GM23338 (cell line): ENCODE data around the gene CNTNAP4. TPM values are rescaled to one million over a fixed set of nuclear protein-coding genes. Genes with fewer than 3 reads are reported as not detected.

Experiments
- ATAC-seq: fragments of 200-7000 bp; cut with Tn5 transposase; 3 replicates; pipeline ENCODE4 v1.9.1; 2020
- DNase-seq: peaks from one replicate; pipeline ENCODE4 v3.0.0-alpha.2; 2015; ENCODE audit warnings: low spot score
- H2AFZ ChIP-seq: fragments of 200-600 bp; sonication (generic); 2 replicates; pipeline ENCODE4 v1.8.0; 2016; ENCODE audit warnings: antibody characterized with exemption, mild to moderate bottlenecking, moderate library complexity
- H3F3A ChIP-seq: fragments of 200-600 bp; sonication (generic); replicated peaks from 2 replicates; pipeline ENCODE4 v1.8.0; 2017; ENCODE audit warnings: antibody characterized with exemption, mixed run types, low read depth
- H3K27ac ChIP-seq: fragments of 200-600 bp; sonication (generic); 2 replicates; pipeline ENCODE4 v1.6.1; 2016; ENCODE audit warnings: low read depth
- H3K27me3 ChIP-seq: fragments of 200-600 bp; sonication (generic); 2 replicates; pipeline ENCODE4 v1.8.0; 2016; ENCODE audit warnings: mild to moderate bottlenecking, mixed run types, moderate library complexity; ENCODE audit not compliant: insufficient read depth
- H3K36me3 ChIP-seq: fragments of 200-600 bp; sonication (generic); 2 replicates; pipeline ENCODE4 v1.8.0; 2016; ENCODE audit warnings: mild to moderate bottlenecking; ENCODE audit not compliant: insufficient read depth
- H3K4me1 ChIP-seq: fragments of 200-600 bp; sonication (generic); 2 replicates; pipeline ENCODE4 v1.8.0; 2016; ENCODE audit warnings: mild to moderate bottlenecking, moderate library complexity; ENCODE audit not compliant: insufficient read depth
- H3K4me2 ChIP-seq: fragments of 200-600 bp; sonication (generic); 2 replicates; pipeline ENCODE4 v1.7.1; 2017; ENCODE audit warnings: mixed run types
- H3K4me3 ChIP-seq: fragments of 200-600 bp; sonication (generic); 2 replicates; pipeline ENCODE4 v1.6.1; 2016; ENCODE audit warnings: mixed run types
- H3K79me2 ChIP-seq: fragments of 200-600 bp; sonication (generic); replicated peaks from 2 replicates; pipeline ENCODE4 v1.8.0; 2017; ENCODE audit warnings: mild to moderate bottlenecking; ENCODE audit not compliant: insufficient read depth
- H3K9me2 ChIP-seq: fragments of 200-600 bp; sonication (generic); 2 replicates; pipeline ENCODE4 v1.8.0; 2017; ENCODE audit not compliant: insufficient read depth
- H4K20me1 ChIP-seq: fragments of 200-600 bp; sonication (generic); replicated peaks from 2 replicates; pipeline ENCODE4 v1.8.0; 2017; ENCODE audit warnings: mild to moderate bottlenecking; ENCODE audit not compliant: insufficient read depth
- H3K27ac Mint-ChIP-seq: 2 replicates; pipeline ENCODE4 v1.8.0; 2020; ENCODE audit warnings: inconsistent platforms, mild to moderate bottlenecking, moderate library complexity, mixed read lengths
- H3K27me3 Mint-ChIP-seq: 3 replicates; pipeline ENCODE4 v1.8.0; 2022; ENCODE audit warnings: low read depth, mild to moderate bottlenecking, moderate library complexity, mixed read lengths, inconsistent platforms; ENCODE audit not compliant: insufficient read depth, poor library complexity
- H3K36me3 Mint-ChIP-seq: 3 replicates; pipeline ENCODE4 v1.8.0; 2021; ENCODE audit warnings: low read depth, mild to moderate bottlenecking, inconsistent platforms, moderate library complexity, mixed read lengths
- H3K4me1 Mint-ChIP-seq: 3 replicates; pipeline ENCODE4 v1.8.0; 2020; ENCODE audit warnings: mild to moderate bottlenecking, inconsistent platforms, mixed read lengths
- H3K4me3 Mint-ChIP-seq: 3 replicates; pipeline ENCODE4 v1.8.0; 2021; ENCODE audit warnings: moderate library complexity, mild to moderate bottlenecking, inconsistent platforms, mixed read lengths
- H3K9me3 Mint-ChIP-seq: 3 replicates; pipeline ENCODE4 v1.8.0; 2020; ENCODE audit warnings: moderate library complexity, mild to moderate bottlenecking, inconsistent platforms, mixed read lengths
- CTCF ChIP-seq, 2 experiments: fragments of 200-600 bp in 1 of 2; sonication (generic) in 1 of 2; conservative IDR thresholded peaks; 2 replicates each; pipeline versions ENCODE4 v1.5.1 to v1.6.1; 2016 to 2017; ENCODE audit warnings: antibody characterized with exemption in 2 of 2, low read depth in 2 of 2, mild to moderate bottlenecking in 2 of 2, moderate library complexity in 1 of 2
- ETS1 ChIP-seq: IDR thresholded peaks from 2 replicates; pipeline ENCODE4 v1.6.1; 2016; ENCODE audit warnings: antibody characterized with exemption
- JUNB ChIP-seq: IDR thresholded peaks from one replicate; pipeline ENCODE4 v1.6.1; 2016; ENCODE audit warnings: antibody characterized with exemption; ENCODE audit not compliant: unreplicated experiment
- REST ChIP-seq: IDR thresholded peaks from one replicate; pipeline ENCODE4 v1.6.1; 2018; ENCODE audit warnings: antibody characterized with exemption; ENCODE audit not compliant: unreplicated experiment
- ZNF114 ChIP-seq: fragments of 250-450 bp; sonication (Bioruptor Pico); IDR thresholded peaks from 2 replicates; pipeline ENCODE4 v1.5.0; 2020; ENCODE audit warnings: mild to moderate bottlenecking, moderate library complexity
- polyA plus RNA-seq: library from polyadenylated mRNA; unstranded; fragments of >200 nt; fragmentation: Nextera tagmentation; extraction: Ambion mirVana; gene quantifications from 2 replicates; pipeline ENCODE4 v1.2.1, GENCODE V29; 2016
- total RNA-seq: library from RNA; depleted of rRNA; stranded (reverse); fragments of >200 nt; shearing (Covaris generic); gene quantifications from 2 replicates; pipeline ENCODE4 v1.2.3, GENCODE V29; 2014

The CNTNAP4 gene
- total and polyA plus RNA-seq, 2 experiments from 2014 or later = not detected

- peaks cover 47% of the 10 kb centered on the region for H3K9me3 Mint-ChIP-seq
- H4K20me1 ChIP-seq = no peaks in the 10 kb centered on the region
- no peak for ATAC-seq
Observed at GRCh38 chr16:76539609-76540008, 262.4 kb downstream of the CNTNAP4 start.

More at GRCh38 chr16:76539609-76540008, 262.4 kb downstream of the CNTNAP4 start:
- H3K79me2 ChIP-seq = no peaks in the 10 kb centered on the region
- H3F3A ChIP-seq = no peaks in the 10 kb centered on the region
- no peaks in the 10 kb centered on the region for H3K36me3 Mint-ChIP-seq
- no peak overlapping the region for H3K4me3 ChIP-seq
- no peak overlapping the region for H3K27ac Mint-ChIP-seq
- no peak for DNase-seq
- no peaks in the 10 kb centered on the region for H3K4me1 Mint-ChIP-seq
- no peak overlapping the region for H3K27ac ChIP-seq
- H3K27me3 Mint-ChIP-seq = no peaks in the 10 kb centered on the region
- no peak overlapping the region for H3K4me2 ChIP-seq
- H3K4me3 Mint-ChIP-seq = no peak overlapping the region
- H3K36me3 ChIP-seq = no peaks in the 10 kb centered on the region
- H3K4me1 ChIP-seq = no peaks in the 10 kb centered on the region
- H3K27me3 ChIP-seq = no peaks in the 10 kb centered on the region
- H2AFZ ChIP-seq = no peak overlapping the region
- H3K9me2 ChIP-seq = no peaks in the 10 kb centered on the region
- no peak for TF ChIP-seq ETS1
- no peak for TF ChIP-seq JUNB
- TF ChIP-seq REST = no peak
- no peak for TF ChIP-seq CTCF (conservative IDR thresholded peaks at IDR 0.05; ENCODE audit: low read depth in 2 of 2)
- TF ChIP-seq ZNF114 (CRISPR knock-in tag) = no peak
